HCT116 (cell line): ENCODE results near the gene SMARCA2. TPM values are rescaled to one million over a fixed set of nuclear protein-coding genes. Genes with fewer than 3 reads are reported as not detected.

Source experiments
- ATAC-seq: fragments of 200-7000 bp; cut with Tn5 transposase; 2 replicates; pipeline ENCODE4 v1.9.1; 2020; ENCODE audit warnings: mild to moderate bottlenecking, moderate library complexity
- BruUV-seq: library from RNA; stranded (reverse); fragments of 400-500 nt; replicated peaks from 2 replicates; lab custom pipeline; 2021; lab: Mats Ljungman, UMichigan
- CTCF ChIA-PET: fragments of 300-600 bp; sonication (Branson Sonifier 250); formaldehyde crosslinking; loops from one replicate; lab custom pipeline; 2021; ENCODE audit warnings: antibody characterized with exemption; lab: Charles Lee
- POLR2A ChIA-PET: fragments of 300-600, 350-600 bp; sonication (Branson Sonifier 250); formaldehyde crosslinking; loops from one replicate; lab custom pipeline; 2021; ENCODE audit warnings: antibody characterized with exemption; lab: Charles Lee
- RAD21 ChIA-PET, 2 experiments: fragments of 300-600 bp; sonication (Branson Sonifier 250); formaldehyde crosslinking; loops; one replicate each; lab custom pipeline; 2023; ENCODE audit warnings: low total read pairs in 2 of 2; ENCODE audit not compliant: uncharacterized antibody in 2 of 2, unreplicated experiment in 2 of 2, low non-redundant PET in 1 of 2; lab: Charles Lee
- DNase-seq: peaks from one replicate; pipeline ENCODE4 v3.0.0-alpha.2; 2010; ENCODE audit warnings: low read depth, low spot score
- H2AFZ ChIP-seq: fragments of 200-600 bp; shearing (Covaris generic), sonication (generic); 2 replicates; pipeline ENCODE4 v1.6.1; 2017; ENCODE audit warnings: low read depth, mixed run types, mixed read lengths, antibody characterized with exemption, low read length; ENCODE audit not compliant: poor library complexity, severe bottlenecking
- H3K27ac ChIP-seq: 2 replicates; pipeline ENCODE4 v1.5.1; 2012; ENCODE audit warnings: low read depth, low read length
- H3K27me3 ChIP-seq: fragments of 200-600 bp; sonication (generic); 2 replicates; pipeline ENCODE4 v1.6.1; 2016; ENCODE audit warnings: mixed run types, low read length, mixed read lengths; ENCODE audit not compliant: insufficient read depth
- H3K36me3 ChIP-seq, 2 experiments: fragments of 200-500 bp in 1 of 2; fragments of 200-600 bp in 1 of 2; sonication (Bioruptor generic) in 1 of 2; sonication (generic) in 1 of 2; 2 replicates each; pipeline versions ENCODE4 v1.5.1 to v1.6.1; 2014 to 2016; ENCODE audit warnings: low read length in 2 of 2, inconsistent platforms in 1 of 2, mixed read lengths in 1 of 2, mixed run types in 1 of 2; ENCODE audit not compliant: insufficient read depth in 2 of 2, control insufficient read depth in 1 of 2
- H3K4me1 ChIP-seq, 2 experiments: fragments of 200-600 bp in 1 of 2; sonication (generic) in 1 of 2; 2 replicates each; pipeline versions ENCODE4 v1.5.1 to v1.6.1; 2012 to 2017; ENCODE audit warnings: low read length in 2 of 2, inconsistent platforms in 1 of 2, mild to moderate bottlenecking in 1 of 2, mixed read lengths in 1 of 2, mixed run types in 1 of 2, moderate library complexity in 1 of 2; ENCODE audit not compliant: insufficient read depth in 2 of 2, control insufficient read depth in 1 of 2
- H3K4me2 ChIP-seq: fragments of 200-600 bp; sonication (generic); 2 replicates; pipeline ENCODE4 v1.6.1; 2017; ENCODE audit warnings: mixed run types, low read length, mixed read lengths
- H3K4me3 ChIP-seq, 2 experiments: fragments of 200-600 bp in 1 of 2; sonication (generic) in 1 of 2; replicated peaks in 1 of 2; 2 replicates each; pipeline ENCODE4 v1.5.1; 2011 to 2016; ENCODE audit warnings: low read length in 2 of 2, control low read depth in 1 of 2, low read depth in 1 of 2, mild to moderate bottlenecking in 1 of 2, mixed read lengths in 1 of 2, mixed run types in 1 of 2
- H3K79me2 ChIP-seq: fragments of 200-600 bp; sonication (generic); 2 replicates; pipeline ENCODE4 v1.6.1; 2017; ENCODE audit warnings: mild to moderate bottlenecking, mixed run types, low read length, moderate library complexity, mixed read lengths; ENCODE audit not compliant: insufficient read depth
- H3K9ac ChIP-seq: fragments of 200-600 bp; sonication (generic); 2 replicates; pipeline ENCODE4 v1.6.1; 2016; ENCODE audit warnings: low read length, mixed read lengths
- H3K9me2 ChIP-seq: fragments of 200-600 bp; sonication (generic), shearing (Covaris generic); 2 replicates; pipeline ENCODE4 v1.6.1; 2017; ENCODE audit warnings: mixed run types, mild to moderate bottlenecking, moderate library complexity; ENCODE audit not compliant: insufficient read depth
- H3K9me3 ChIP-seq, 2 experiments: fragments of 200-500 bp in 1 of 2; fragments of 200-600 bp in 1 of 2; sonication (Bioruptor generic) in 1 of 2; sonication (generic) in 1 of 2; 2 replicates each; pipeline ENCODE4 v1.6.1; 2014 to 2017; ENCODE audit warnings: low read length in 2 of 2, mixed read lengths in 2 of 2, inconsistent platforms in 1 of 2, low read depth in 1 of 2, mild to moderate bottlenecking in 1 of 2, mixed run types in 1 of 2, moderate library complexity in 1 of 2; ENCODE audit not compliant: control insufficient read depth in 1 of 2, insufficient read depth in 1 of 2
- H4K20me1 ChIP-seq: fragments of 200-600 bp; sonication (generic), shearing (Covaris generic); 2 replicates; pipeline ENCODE4 v1.6.1; 2017; ENCODE audit warnings: mixed run types, mild to moderate bottlenecking, moderate library complexity; ENCODE audit not compliant: insufficient read depth
- ATF3 ChIP-seq: IDR thresholded peaks from 2 replicates; pipeline ENCODE4 v1.6.1; 2012
- CBX3 ChIP-seq: IDR thresholded peaks from 2 replicates; pipeline ENCODE4 v1.6.1; 2012; ENCODE audit warnings: low read depth
- ELF1 ChIP-seq: IDR thresholded peaks from 2 replicates; pipeline ENCODE4 v1.6.1; 2012; ENCODE audit warnings: low read depth, borderline replicate concordance
- EZH2 ChIP-seq: fragments of 200-600 bp; sonication (generic); IDR thresholded peaks from 2 replicates; pipeline ENCODE4 v1.6.1; 2017; ENCODE audit warnings: antibody characterized with exemption, mixed run types
- JUND ChIP-seq: IDR thresholded peaks from 2 replicates; pipeline ENCODE4 v1.6.1; 2012
- POLR2A ChIP-seq: IDR thresholded peaks from 2 replicates; pipeline ENCODE4 v1.7.0; 2011; ENCODE audit warnings: borderline replicate concordance; ENCODE audit not compliant: insufficient read depth, insufficient read length; ENCODE audit errors: extremely low read depth
- REST ChIP-seq: IDR thresholded peaks from 2 replicates; pipeline ENCODE4 v1.6.1; 2012; ENCODE audit warnings: low read depth
- SP1 ChIP-seq: IDR thresholded peaks from 2 replicates; pipeline ENCODE4 v1.6.1; 2012; ENCODE audit warnings: low read depth
- SRF ChIP-seq: IDR thresholded peaks from 2 replicates; pipeline ENCODE4 v1.6.1; 2012; ENCODE audit warnings: low read depth
- YY1 ChIP-seq: IDR thresholded peaks from 2 replicates; pipeline ENCODE4 v1.6.1; 2011; ENCODE audit warnings: low read length, low read depth, moderate library complexity, mild to moderate bottlenecking; ENCODE audit not compliant: insufficient replicate concordance; ENCODE audit errors: extremely low read depth
- ZBTB33 ChIP-seq: IDR thresholded peaks from 2 replicates; pipeline ENCODE4 v1.6.1; 2011; ENCODE audit warnings: mild to moderate bottlenecking, low read length, moderate library complexity; ENCODE audit not compliant: insufficient replicate concordance; ENCODE audit errors: extremely low read depth
- intact Hi-C: fragments of 100-400 bp; cut with micrococcal nuclease; formaldehyde crosslinking; loops from 2 replicates; pipeline ENCODE4 v1.10.0; 2022
- total RNA-seq: library from RNA; stranded (reverse); gene quantifications from one replicate; pipeline ENCODE4 v1.2.1, GENCODE V29; 2021; ENCODE audit not compliant: unreplicated experiment
- TF ChIP-seq, protein P1 (sequence below), 3 experiments: fragments of 200-600 bp in 1 of 3; sonication (generic) in 1 of 3; IDR thresholded peaks in 2 of 3; conservative IDR thresholded peaks in 1 of 3; 2 replicates each; pipeline ENCODE4 v1.5.1; 2012 to 2017; ENCODE audit warnings: low read depth in 2 of 3, low read length in 2 of 3, antibody characterized with exemption in 1 of 3, borderline replicate concordance in 1 of 3, control low read depth in 1 of 3, mild to moderate bottlenecking in 1 of 3, mixed read lengths in 1 of 3, mixed run types in 1 of 3, moderate library complexity in 1 of 3; ENCODE audit not compliant: insufficient read depth in 1 of 3

Gene SMARCA2
- total RNA-seq, 1 experiment from 2014 or later, result 14.7 TPM

DNA sequence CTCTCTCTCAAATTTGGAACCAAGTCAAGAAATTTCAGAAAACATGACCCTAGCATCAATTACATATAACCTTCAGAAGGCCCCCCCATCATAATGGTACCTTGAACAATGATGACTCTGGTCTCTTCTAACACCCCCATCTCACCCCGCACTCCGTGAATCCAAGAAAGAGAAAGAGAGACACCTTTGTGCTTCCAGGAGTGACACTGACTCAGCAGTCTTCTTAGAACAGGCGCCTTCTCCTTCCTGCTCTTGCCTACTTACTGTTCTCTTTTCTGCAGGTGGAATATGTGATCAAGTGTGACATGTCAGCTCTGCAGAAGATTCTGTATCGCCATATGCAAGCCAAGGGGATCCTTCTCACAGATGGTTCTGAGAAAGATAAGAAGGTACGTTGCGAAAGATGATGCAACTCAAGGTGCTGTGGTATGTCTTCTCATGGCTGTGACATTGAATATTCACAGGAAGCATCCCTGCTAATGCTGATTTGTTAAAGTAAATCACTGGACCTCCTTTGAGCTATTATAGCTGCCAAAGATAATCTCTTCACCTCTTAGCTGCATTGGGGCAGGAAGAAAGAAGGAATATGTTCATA is 81.3 kb downstream of the SMARCA2 start:
- intact Hi-C loops, result no loop called here
- H3K4me2 ChIP-seq, result no peak overlapping the region
- no peaks in the 10 kb centered on the region for H3K27me3 ChIP-seq
- ATAC-seq (no peak), DNase-seq (no peak)
- H3K4me3 ChIP-seq, result no peak overlapping the region
- CTCF ChIA-PET, result no interaction called here
- no peaks in the 10 kb centered on the region for H3K9me2 ChIP-seq
- no peaks in the 10 kb centered on the region for H3K79me2 ChIP-seq
- H4K20me1 ChIP-seq, result no peaks in the 10 kb centered on the region
- RAD21 ChIA-PET, result no interaction called here
- H3K36me3 ChIP-seq, result no peaks in the 10 kb centered on the region
- H3K4me1 ChIP-seq, result no peaks in the 10 kb centered on the region
- H3K27ac ChIP-seq, result no peak overlapping the region
- H2AFZ ChIP-seq, result no peak overlapping the region
- BruUV-seq, result no TSS peak
- no peak overlapping the region for H3K9ac ChIP-seq
- TF ChIP-seq, protein P1, sequence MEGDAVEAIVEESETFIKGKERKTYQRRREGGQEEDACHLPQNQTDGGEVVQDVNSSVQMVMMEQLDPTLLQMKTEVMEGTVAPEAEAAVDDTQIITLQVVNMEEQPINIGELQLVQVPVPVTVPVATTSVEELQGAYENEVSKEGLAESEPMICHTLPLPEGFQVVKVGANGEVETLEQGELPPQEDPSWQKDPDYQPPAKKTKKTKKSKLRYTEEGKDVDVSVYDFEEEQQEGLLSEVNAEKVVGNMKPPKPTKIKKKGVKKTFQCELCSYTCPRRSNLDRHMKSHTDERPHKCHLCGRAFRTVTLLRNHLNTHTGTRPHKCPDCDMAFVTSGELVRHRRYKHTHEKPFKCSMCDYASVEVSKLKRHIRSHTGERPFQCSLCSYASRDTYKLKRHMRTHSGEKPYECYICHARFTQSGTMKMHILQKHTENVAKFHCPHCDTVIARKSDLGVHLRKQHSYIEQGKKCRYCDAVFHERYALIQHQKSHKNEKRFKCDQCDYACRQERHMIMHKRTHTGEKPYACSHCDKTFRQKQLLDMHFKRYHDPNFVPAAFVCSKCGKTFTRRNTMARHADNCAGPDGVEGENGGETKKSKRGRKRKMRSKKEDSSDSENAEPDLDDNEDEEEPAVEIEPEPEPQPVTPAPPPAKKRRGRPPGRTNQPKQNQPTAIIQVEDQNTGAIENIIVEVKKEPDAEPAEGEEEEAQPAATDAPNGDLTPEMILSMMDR (IDR thresholded peaks at IDR 0.05 in 2 of 3, conservative IDR thresholded peaks at IDR 0.05 in 1 of 3; ENCODE audit: borderline replicate concordance in 1 of 3, insufficient read depth in 1 of 3, low read depth in 2 of 3, low read length in 2 of 3), result no peak
- POLR2A ChIA-PET, result no interaction called here
- no peaks in the 10 kb centered on the region for H3K9me3 ChIP-seq

DNA sequence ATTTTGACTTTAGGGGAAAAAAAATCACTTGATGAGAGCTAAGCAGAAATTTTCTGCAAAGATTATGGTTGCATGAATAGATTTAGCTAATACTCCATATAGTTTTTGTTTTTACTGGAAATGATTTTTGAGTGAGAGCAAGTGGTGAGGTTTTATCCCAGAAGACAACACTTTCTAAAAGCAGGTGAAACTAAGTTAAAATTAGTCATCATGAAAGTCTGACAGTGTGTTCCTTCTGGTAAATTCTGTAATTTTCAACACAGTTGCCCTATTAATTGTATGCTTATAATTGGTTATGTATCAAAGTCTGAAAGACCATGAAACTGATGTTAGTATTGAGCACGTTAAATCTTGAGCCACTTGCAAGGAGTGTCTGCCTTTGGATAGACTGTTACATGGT is 91.5 kb downstream of the SMARCA2 start:
- H3K27me3 ChIP-seq, result no peaks in the 10 kb centered on the region
- no peaks in the 10 kb centered on the region for H3K9me2 ChIP-seq
- H3K9me3 ChIP-seq, result no peaks in the 10 kb centered on the region
- no TSS peak for BruUV-seq
- H3K9ac ChIP-seq, result no peak overlapping the region
- ChIA-PET RAD21 (no interaction called here), POLR2A (no interaction called here), CTCF (interaction anchor here (1.0 kb wide), 1 partner anchor 9 kb away, joined by 3 read pairs; no protein-coding TSS in a partner anchor)
- no peaks in the 10 kb centered on the region for H3K36me3 ChIP-seq
- no peak for DNase-seq
- no peaks in the 10 kb centered on the region for H4K20me1 ChIP-seq
- intact Hi-C loops, result no loop called here
- no peak overlapping the region for H2AFZ ChIP-seq
- H3K79me2 ChIP-seq, result no peaks in the 10 kb centered on the region
- H3K4me1 ChIP-seq, result no peaks in the 10 kb centered on the region
- H3K27ac ChIP-seq, result no peak overlapping the region
- no peak overlapping the region for H3K4me3 ChIP-seq
- no peak overlapping the region for H3K4me2 ChIP-seq
- no peak for ATAC-seq
- TF ChIP-seq JUND (no peak), ELF1 (no peak), EZH2 (no peak), SRF (no peak), CBX3 (no peak), SP1 (no peak), ZBTB33 (no peak), YY1 (no peak), ATF3 (no peak), REST (no peak), POLR2A (no peak)
